Left colon (tissue), 2 donors: ENCODE measurements around the gene ARMC9. TPM values are rescaled to one million over a fixed set of nuclear protein-coding genes. Genes with fewer than 3 reads are reported as not detected.
"Not testable (repeated sequence)": the region's sequence is repeated elsewhere in the genome, so short reads cannot be mapped to it uniquely, and the experiment has no call there.

Source experiments
- ATAC-seq: fragments of 200-7000 bp; cut with Tn5 transposase; one replicate; pipeline ENCODE4 v1.9.1; 2020; ENCODE audit warnings: mild to moderate bottlenecking, moderate library complexity
- DNase-seq, 2 donors: peaks; one replicate each; pipeline ENCODE4 v3.0.0-alpha.2; 2020
- intact Hi-C, 2 donors: fragments of 100-400 bp; cut with DNase I in 1 of 2; cut with micrococcal nuclease in 1 of 2; formaldehyde crosslinking; loops; one replicate each; pipeline versions ENCODE4 v1.11.2 to v1.14.0; 2022; cut with DNase I, micrococcal nuclease
- total RNA-seq, 2 donors: library from RNA; stranded (reverse); fragmentation: NEBNext Ultra II Directional; extraction: Animal tissue kit (Norgen Biotek cat#: 25700); gene quantifications; one replicate each; pipeline ENCODE4 v1.2.1, GENCODE V29; 2021
- donor health status: DM: no; HTN: no; CAD: no.
- donor health status: DM: yes; HTN: yes; CAD: no.

The ARMC9 gene
- total RNA-seq, 2 donors from 2014 or later: 9.4 to 13.6 TPM

- ATAC-seq: peak; percentile 16
- intact Hi-C loops: no loop called here
- DNase-seq: peak in 1 of 2 donors; percentile 39
These were observed 143.8 kb downstream of the ARMC9 start for GRCh38 chr2:231342061-231342711.

GRCh38 chr2:231343006-231343710 is 144.7 kb downstream of the ARMC9 start:
- intact Hi-C loops: no loop called here
- ATAC-seq (no peak), DNase-seq (no peak)

GRCh38 chr2:231343988-231344387 is 145.6 kb downstream of the ARMC9 start:
- DNase-seq: no peak
- intact Hi-C loops: no loop called here
- peak; percentile 68 for ATAC-seq

GRCh38 chr2:231344851-231345250 is 146.4 kb downstream of the ARMC9 start:
- no peak for DNase-seq
- no peak for ATAC-seq
- intact Hi-C loops: no loop called here

- DNase-seq (peak; percentile 40 to 51), ATAC-seq (peak; percentile 69)
- intact Hi-C loops: no loop called here
These were observed 148.7 kb downstream of the ARMC9 start for GRCh38 chr2:231347081-231347480.

GRCh38 chr2:231347638-231348037 is 149.2 kb downstream of the ARMC9 start:
- no peak for DNase-seq
- ATAC-seq: no peak
- intact Hi-C loops: no loop called here

GRCh38 chr2:231348173-231348572 is 149.7 kb downstream of the ARMC9 start:
- ATAC-seq: no peak
- intact Hi-C loops: no loop called here
- DNase-seq: peak in 1 of 2 donors; percentile 11

GRCh38 chr2:231348704-231349373 is 150.4 kb downstream of the ARMC9 start:
- intact Hi-C loops: no loop called here
- DNase-seq (peak in 1 of 2 donors; percentile 10), ATAC-seq (no peak)

- peak in 1 of 2 donors; percentile 18 for DNase-seq
- intact Hi-C loops, ATAC-seq: not testable (repeated sequence)
These were observed 150.9 kb downstream of the ARMC9 start for GRCh38 chr2:231349374-231349735.

GRCh38 chr2:231351648-231352047 is 153.2 kb downstream of the ARMC9 start:
- ATAC-seq (peak; percentile 42), DNase-seq (no peak)
- intact Hi-C loops: no loop called here

- DNase-seq (peak in 1 of 2 donors; percentile 7), ATAC-seq (no peak)
- intact Hi-C loops: no loop called here
These were observed 155.0 kb downstream of the ARMC9 start for GRCh38 chr2:231353469-231353868.

GRCh38 chr2:231355508-231356465 is 157.4 kb downstream of the ARMC9 start:
- DNase-seq (peak in 1 of 2 donors; percentile 23), ATAC-seq (no peak)
- intact Hi-C loops: no loop called here

- ATAC-seq: no peak
- intact Hi-C loops: no loop called here
- peak in 1 of 2 donors; percentile 16 for DNase-seq
These were observed 158.0 kb downstream of the ARMC9 start for GRCh38 chr2:231356466-231356844.

- ATAC-seq (no peak), DNase-seq (peak in 1 of 2 donors; percentile 8)
- intact Hi-C loops: no loop called here
These were observed 158.6 kb downstream of the ARMC9 start for GRCh38 chr2:231357048-231357447.

GRCh38 chr2:231357931-231358330 is 159.5 kb downstream of the ARMC9 start:
- DNase-seq (peak in 1 of 2 donors; percentile 14), ATAC-seq (no peak)
- intact Hi-C loops: no loop called here

- intact Hi-C loops: no loop called here
- ATAC-seq: no peak
- peak in 1 of 2 donors; percentile 18 for DNase-seq
These were observed 161.0 kb downstream of the ARMC9 start for GRCh38 chr2:231359441-231359840.

- ATAC-seq: no peak
- intact Hi-C loops: no loop called here
- DNase-seq: peak in 1 of 2 donors; percentile 15
These were observed 161.5 kb downstream of the ARMC9 start for GRCh38 chr2:231359948-231360347.

- DNase-seq (peak in 1 of 2 donors; percentile 23), ATAC-seq (no peak)
- intact Hi-C loops: no loop called here
These were observed 162.0 kb downstream of the ARMC9 start for GRCh38 chr2:231360401-231360800.

GRCh38 chr2:231360881-231361371 is 162.5 kb downstream of the ARMC9 start:
- DNase-seq: peak in 1 of 2 donors; percentile 33
- intact Hi-C loops: no loop called here
- no peak for ATAC-seq
